CD4-positive, alpha-beta T cell (primary cell): Measurements from ENCODE around the gene MICALL2. TPM values are rescaled to one million over a fixed set of nuclear protein-coding genes. Genes with fewer than 3 reads are reported as not detected.

ENCODE experiments used
- ATAC-seq: fragments of 200-7000 bp; cut with Tn5 transposase; one replicate; pipeline ENCODE4 v1.10.0; 2022; ENCODE audit warnings: mild to moderate bottlenecking; ENCODE audit not compliant: poor library complexity
- CTCF ChIA-PET: fragments of 350-600 bp; sonication (Branson Sonifier 250); formaldehyde crosslinking; loops from one replicate; lab custom pipeline; 2021; ENCODE audit warnings: antibody characterized with exemption, inconsistent platforms; lab: Charles Lee
- POLR2A ChIA-PET: fragments of 350-600 bp; sonication (Branson Sonifier 250); formaldehyde crosslinking; loops from one replicate; lab custom pipeline; 2021; ENCODE audit warnings: antibody characterized with exemption, inconsistent platforms; lab: Charles Lee
- DNase-seq, 14 experiments: peaks; one replicate each; pipeline ENCODE4 v3.0.0-alpha.2; 2013 to 2020; ENCODE audit warnings: mixed read lengths in 2 of 14
- H3K27ac ChIP-seq, 2 donors: one replicate each; pipeline versions ENCODE4 v1.5.1 to v1.7.0; 2013; ENCODE audit warnings: low read length in 2 of 2, low read depth in 1 of 2, mild to moderate bottlenecking in 1 of 2
- H3K27me3 ChIP-seq, 2 experiments: 1 replicate in 1 of 2; 2 replicates in 1 of 2; pipeline versions ENCODE4 v1.6.1 to v1.7.0; 2013; ENCODE audit warnings: low read length in 2 of 2, control low read depth in 1 of 2, mild to moderate bottlenecking in 1 of 2, moderate library complexity in 1 of 2; ENCODE audit not compliant: insufficient read depth in 2 of 2, control insufficient read depth in 1 of 2
- H3K36me3 ChIP-seq: one replicate; pipeline ENCODE4 v1.6.1; 2013; ENCODE audit warnings: low read length, control low read depth; ENCODE audit not compliant: insufficient read depth
- H3K4me1 ChIP-seq: one replicate; pipeline ENCODE4 v1.6.1; 2013; ENCODE audit warnings: low read length, control low read depth; ENCODE audit not compliant: insufficient read depth
- H3K4me3 ChIP-seq: one replicate; pipeline ENCODE4 v1.5.1; 2013; ENCODE audit warnings: mild to moderate bottlenecking, low read length, moderate library complexity
- H3K9me3 ChIP-seq, 2 experiments: 1 replicate in 1 of 2; 2 replicates in 1 of 2; pipeline versions ENCODE4 v1.6.1 to v1.7.0; 2013; ENCODE audit warnings: low read length in 2 of 2, mild to moderate bottlenecking in 2 of 2, control low read depth in 1 of 2, moderate library complexity in 1 of 2; ENCODE audit not compliant: control insufficient read depth in 1 of 2, insufficient read depth in 1 of 2
- H3K27ac Mint-ChIP-seq: one replicate; pipeline ENCODE4 v1.8.0; 2020; ENCODE audit warnings: mixed read lengths
- H3K27me3 Mint-ChIP-seq: one replicate; pipeline ENCODE4 v1.8.0; 2021; ENCODE audit warnings: mixed read lengths
- H3K36me3 Mint-ChIP-seq: one replicate; pipeline ENCODE4 v1.8.0; 2021; ENCODE audit warnings: low read depth, mixed read lengths
- H3K4me1 Mint-ChIP-seq: one replicate; pipeline ENCODE4 v1.8.0; 2021; ENCODE audit warnings: low read depth, mixed read lengths
- H3K4me3 Mint-ChIP-seq: one replicate; pipeline ENCODE4 v1.8.0; 2020; ENCODE audit warnings: mild to moderate bottlenecking, mixed read lengths
- H3K9me3 Mint-ChIP-seq: one replicate; pipeline ENCODE4 v1.8.0; 2020; ENCODE audit warnings: mixed read lengths
- intact Hi-C, 2 experiments: fragments of 100-400 bp; cut with DNase I in 1 of 2; cut with micrococcal nuclease in 1 of 2; formaldehyde crosslinking; loops; one replicate each; pipeline versions ENCODE4 v1.15.1 to v1.9.0; 2023 to 2025; cut with DNase I, micrococcal nuclease
- total RNA-seq, 174 experiments: library from RNA in 2 of 174; stranded (reverse) in 2 of 174; gene quantifications; one replicate each; pipeline ENCODE4 v1.2.3 and lab custom pipeline; 2021 to 2026
- TF ChIP-seq, protein P1 (sequence below): fragments of 200-600 bp; IDR thresholded peaks from one replicate; pipeline ENCODE4 v1.8.0; 2022; ENCODE audit warnings: antibody characterized with exemption, mild to moderate bottlenecking

The MICALL2 gene
- total RNA-seq, 2 experiments from 2014 or later = 1.9 to 2.2 TPM

DNA sequence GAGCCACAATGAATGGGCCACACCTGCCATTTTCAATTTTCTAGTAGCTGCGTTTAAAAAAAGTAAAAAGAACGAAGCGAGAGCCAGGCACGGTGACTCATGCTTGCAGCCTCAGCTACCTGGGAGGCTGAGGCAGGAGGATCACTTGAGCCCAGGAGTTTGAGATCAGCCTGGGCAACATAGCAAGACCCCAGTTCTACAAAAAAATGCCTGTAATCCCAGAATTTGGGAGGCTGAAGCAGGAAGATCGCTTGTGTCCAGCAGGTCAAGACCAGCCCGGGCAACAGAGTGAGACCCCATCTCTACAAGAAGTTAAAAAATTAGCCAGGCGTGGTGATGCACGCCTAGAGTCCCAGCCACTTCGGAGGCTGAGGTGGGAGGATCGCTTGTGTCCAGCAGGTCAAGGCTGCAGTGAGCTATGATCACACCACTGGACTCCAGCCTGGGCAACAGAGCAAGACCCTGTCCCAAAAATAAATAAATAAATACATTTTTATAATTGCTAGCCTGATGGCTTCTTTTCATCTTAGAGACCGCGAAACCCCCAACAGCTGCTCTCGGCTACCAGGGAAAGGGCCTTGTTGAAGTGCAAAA lies 32.1 kb downstream of the MICALL2 start:
- H3K27me3 ChIP-seq = peaks cover 0 to 5% of the 10 kb centered on the region in 2 experiments
- ChIA-PET CTCF (no interaction called here), POLR2A (no interaction called here)
- Mint-ChIP-seq H3K9me3 (no peaks in the 10 kb centered on the region), H3K36me3 (no peaks in the 10 kb centered on the region), H3K27me3 (peaks cover 21% of the 10 kb centered on the region), H3K4me1 (peaks cover under 1% of the 10 kb centered on the region), H3K27ac (no peak overlapping the region), H3K4me3 (no peak overlapping the region)
- H3K4me3 ChIP-seq = no peak overlapping the region
- H3K4me1 ChIP-seq = peaks cover 3% of the 10 kb centered on the region
- intact Hi-C loops = no loop called here
- ATAC-seq = no peak
- TF ChIP-seq, protein P1, sequence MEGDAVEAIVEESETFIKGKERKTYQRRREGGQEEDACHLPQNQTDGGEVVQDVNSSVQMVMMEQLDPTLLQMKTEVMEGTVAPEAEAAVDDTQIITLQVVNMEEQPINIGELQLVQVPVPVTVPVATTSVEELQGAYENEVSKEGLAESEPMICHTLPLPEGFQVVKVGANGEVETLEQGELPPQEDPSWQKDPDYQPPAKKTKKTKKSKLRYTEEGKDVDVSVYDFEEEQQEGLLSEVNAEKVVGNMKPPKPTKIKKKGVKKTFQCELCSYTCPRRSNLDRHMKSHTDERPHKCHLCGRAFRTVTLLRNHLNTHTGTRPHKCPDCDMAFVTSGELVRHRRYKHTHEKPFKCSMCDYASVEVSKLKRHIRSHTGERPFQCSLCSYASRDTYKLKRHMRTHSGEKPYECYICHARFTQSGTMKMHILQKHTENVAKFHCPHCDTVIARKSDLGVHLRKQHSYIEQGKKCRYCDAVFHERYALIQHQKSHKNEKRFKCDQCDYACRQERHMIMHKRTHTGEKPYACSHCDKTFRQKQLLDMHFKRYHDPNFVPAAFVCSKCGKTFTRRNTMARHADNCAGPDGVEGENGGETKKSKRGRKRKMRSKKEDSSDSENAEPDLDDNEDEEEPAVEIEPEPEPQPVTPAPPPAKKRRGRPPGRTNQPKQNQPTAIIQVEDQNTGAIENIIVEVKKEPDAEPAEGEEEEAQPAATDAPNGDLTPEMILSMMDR = no peak
- H3K36me3 ChIP-seq = no peaks in the 10 kb centered on the region
- H3K27ac ChIP-seq = no peak overlapping the region
- no peak for DNase-seq
- no peaks in the 10 kb centered on the region for H3K9me3 ChIP-seq

GRCh38 chr7:1426474-1426873 lies 32.8 kb downstream of the MICALL2 start:
- CTCF ChIA-PET = no interaction called here
- H3K36me3 Mint-ChIP-seq = no peaks in the 10 kb centered on the region
- DNase-seq (no peak), ATAC-seq (no peak)
- no peaks in the 10 kb centered on the region for H3K4me1 Mint-ChIP-seq
- Histone ChIP-seq H3K4me3 (no peak overlapping the region), H3K4me1 (no peaks in the 10 kb centered on the region), H3K36me3 (no peaks in the 10 kb centered on the region), H3K27me3 (peaks cover 0 to 3% of the 10 kb centered on the region in 2 experiments), H3K9me3 (no peaks in the 10 kb centered on the region), H3K27ac (no peak overlapping the region)
- no peaks in the 10 kb centered on the region for H3K9me3 Mint-ChIP-seq
- TF ChIP-seq, protein P1 = no peak
- H3K4me3 Mint-ChIP-seq = no peak overlapping the region
- intact Hi-C loops = no loop called here
- POLR2A ChIA-PET = no interaction called here
- H3K27me3 Mint-ChIP-seq = peaks cover 20% of the 10 kb centered on the region
- no peak overlapping the region for H3K27ac Mint-ChIP-seq

GRCh38 chr7:1425292-1426136 lies 33.8 kb downstream of the MICALL2 start:
- ATAC-seq = no peak
- Histone ChIP-seq H3K9me3 (no peaks in the 10 kb centered on the region), H3K27ac (no peak overlapping the region), H3K27me3 (peaks cover 0 to 3% of the 10 kb centered on the region in 2 experiments), H3K4me1 (no peaks in the 10 kb centered on the region), H3K4me3 (no peak overlapping the region), H3K36me3 (no peaks in the 10 kb centered on the region)
- POLR2A ChIA-PET = no interaction called here
- TF ChIP-seq, protein P1 = no peak
- Mint-ChIP-seq H3K9me3 (no peaks in the 10 kb centered on the region), H3K27ac (no peak overlapping the region), H3K4me3 (no peak overlapping the region), H3K36me3 (no peaks in the 10 kb centered on the region), H3K4me1 (no peaks in the 10 kb centered on the region), H3K27me3 (peaks cover 20% of the 10 kb centered on the region)
- no peak for DNase-seq
- intact Hi-C loops = no loop called here
- CTCF ChIA-PET = interaction anchor here (0.7 kb wide), 1 partner anchor 35 kb away, joined by 3 read pairs; no protein-coding TSS in a partner anchor
